HCT116 (cell line): ENCODE measurements around the gene DNAJC6. TPM values are rescaled to one million over a fixed set of nuclear protein-coding genes. Genes with fewer than 3 reads are reported as not detected.

ENCODE experiments used
- ATAC-seq: fragments of 200-7000 bp; cut with Tn5 transposase; 2 replicates; pipeline ENCODE4 v1.9.1; 2020; ENCODE audit warnings: mild to moderate bottlenecking, moderate library complexity
- BruUV-seq: library from RNA; stranded (reverse); fragments of 400-500 nt; replicated peaks from 2 replicates; lab custom pipeline; 2021; lab: Mats Ljungman, UMichigan
- CTCF ChIA-PET: fragments of 300-600 bp; sonication (Branson Sonifier 250); formaldehyde crosslinking; loops from one replicate; lab custom pipeline; 2021; ENCODE audit warnings: antibody characterized with exemption; lab: Charles Lee
- POLR2A ChIA-PET: fragments of 300-600, 350-600 bp; sonication (Branson Sonifier 250); formaldehyde crosslinking; loops from one replicate; lab custom pipeline; 2021; ENCODE audit warnings: antibody characterized with exemption; lab: Charles Lee
- RAD21 ChIA-PET, 2 experiments: fragments of 300-600 bp; sonication (Branson Sonifier 250); formaldehyde crosslinking; loops; one replicate each; lab custom pipeline; 2023; ENCODE audit warnings: low total read pairs in 2 of 2; ENCODE audit not compliant: uncharacterized antibody in 2 of 2, unreplicated experiment in 2 of 2, low non-redundant PET in 1 of 2; lab: Charles Lee
- DNase-seq: peaks from one replicate; pipeline ENCODE4 v3.0.0-alpha.2; 2010; ENCODE audit warnings: low read depth, low spot score
- H2AFZ ChIP-seq: fragments of 200-600 bp; shearing (Covaris generic), sonication (generic); 2 replicates; pipeline ENCODE4 v1.6.1; 2017; ENCODE audit warnings: low read depth, mixed run types, mixed read lengths, antibody characterized with exemption, low read length; ENCODE audit not compliant: poor library complexity, severe bottlenecking
- H3K27ac ChIP-seq: 2 replicates; pipeline ENCODE4 v1.5.1; 2012; ENCODE audit warnings: low read depth, low read length
- H3K27me3 ChIP-seq: fragments of 200-600 bp; sonication (generic); 2 replicates; pipeline ENCODE4 v1.6.1; 2016; ENCODE audit warnings: mixed run types, low read length, mixed read lengths; ENCODE audit not compliant: insufficient read depth
- H3K36me3 ChIP-seq, 2 experiments: fragments of 200-500 bp in 1 of 2; fragments of 200-600 bp in 1 of 2; sonication (Bioruptor generic) in 1 of 2; sonication (generic) in 1 of 2; 2 replicates each; pipeline versions ENCODE4 v1.5.1 to v1.6.1; 2014 to 2016; ENCODE audit warnings: low read length in 2 of 2, inconsistent platforms in 1 of 2, mixed read lengths in 1 of 2, mixed run types in 1 of 2; ENCODE audit not compliant: insufficient read depth in 2 of 2, control insufficient read depth in 1 of 2
- H3K4me1 ChIP-seq, 2 experiments: fragments of 200-600 bp in 1 of 2; sonication (generic) in 1 of 2; 2 replicates each; pipeline versions ENCODE4 v1.5.1 to v1.6.1; 2012 to 2017; ENCODE audit warnings: low read length in 2 of 2, inconsistent platforms in 1 of 2, mild to moderate bottlenecking in 1 of 2, mixed read lengths in 1 of 2, mixed run types in 1 of 2, moderate library complexity in 1 of 2; ENCODE audit not compliant: insufficient read depth in 2 of 2, control insufficient read depth in 1 of 2
- H3K4me2 ChIP-seq: fragments of 200-600 bp; sonication (generic); 2 replicates; pipeline ENCODE4 v1.6.1; 2017; ENCODE audit warnings: mixed run types, low read length, mixed read lengths
- H3K4me3 ChIP-seq, 2 experiments: fragments of 200-600 bp in 1 of 2; sonication (generic) in 1 of 2; replicated peaks in 1 of 2; 2 replicates each; pipeline ENCODE4 v1.5.1; 2011 to 2016; ENCODE audit warnings: low read length in 2 of 2, control low read depth in 1 of 2, low read depth in 1 of 2, mild to moderate bottlenecking in 1 of 2, mixed read lengths in 1 of 2, mixed run types in 1 of 2
- H3K79me2 ChIP-seq: fragments of 200-600 bp; sonication (generic); 2 replicates; pipeline ENCODE4 v1.6.1; 2017; ENCODE audit warnings: mild to moderate bottlenecking, mixed run types, low read length, moderate library complexity, mixed read lengths; ENCODE audit not compliant: insufficient read depth
- H3K9ac ChIP-seq: fragments of 200-600 bp; sonication (generic); 2 replicates; pipeline ENCODE4 v1.6.1; 2016; ENCODE audit warnings: low read length, mixed read lengths
- H3K9me2 ChIP-seq: fragments of 200-600 bp; sonication (generic), shearing (Covaris generic); 2 replicates; pipeline ENCODE4 v1.6.1; 2017; ENCODE audit warnings: mixed run types, mild to moderate bottlenecking, moderate library complexity; ENCODE audit not compliant: insufficient read depth
- H3K9me3 ChIP-seq, 2 experiments: fragments of 200-500 bp in 1 of 2; fragments of 200-600 bp in 1 of 2; sonication (Bioruptor generic) in 1 of 2; sonication (generic) in 1 of 2; 2 replicates each; pipeline ENCODE4 v1.6.1; 2014 to 2017; ENCODE audit warnings: low read length in 2 of 2, mixed read lengths in 2 of 2, inconsistent platforms in 1 of 2, low read depth in 1 of 2, mild to moderate bottlenecking in 1 of 2, mixed run types in 1 of 2, moderate library complexity in 1 of 2; ENCODE audit not compliant: control insufficient read depth in 1 of 2, insufficient read depth in 1 of 2
- H4K20me1 ChIP-seq: fragments of 200-600 bp; sonication (generic), shearing (Covaris generic); 2 replicates; pipeline ENCODE4 v1.6.1; 2017; ENCODE audit warnings: mixed run types, mild to moderate bottlenecking, moderate library complexity; ENCODE audit not compliant: insufficient read depth
- ATF3 ChIP-seq: IDR thresholded peaks from 2 replicates; pipeline ENCODE4 v1.6.1; 2012
- CBX3 ChIP-seq: IDR thresholded peaks from 2 replicates; pipeline ENCODE4 v1.6.1; 2012; ENCODE audit warnings: low read depth
- EGR1 ChIP-seq: IDR thresholded peaks from 2 replicates; pipeline ENCODE4 v1.6.1; 2012; ENCODE audit warnings: low read depth
- ELF1 ChIP-seq: IDR thresholded peaks from 2 replicates; pipeline ENCODE4 v1.6.1; 2012; ENCODE audit warnings: low read depth, borderline replicate concordance
- EZH2 ChIP-seq: fragments of 200-600 bp; sonication (generic); IDR thresholded peaks from 2 replicates; pipeline ENCODE4 v1.6.1; 2017; ENCODE audit warnings: antibody characterized with exemption, mixed run types
- EZH2phosphoT487 ChIP-seq: fragments of 200-600 bp; IDR thresholded peaks from 2 replicates; pipeline ENCODE4 v1.6.1; 2018; ENCODE audit warnings: antibody characterized with exemption, borderline replicate concordance
- JUND ChIP-seq: IDR thresholded peaks from 2 replicates; pipeline ENCODE4 v1.6.1; 2012
- POLR2A ChIP-seq: IDR thresholded peaks from 2 replicates; pipeline ENCODE4 v1.7.0; 2011; ENCODE audit warnings: borderline replicate concordance; ENCODE audit not compliant: insufficient read depth, insufficient read length; ENCODE audit errors: extremely low read depth
- POLR2AphosphoS5 ChIP-seq: IDR thresholded peaks from 2 replicates; pipeline ENCODE4 v1.6.1; 2011; ENCODE audit warnings: mild to moderate bottlenecking, low read depth, low read length, moderate library complexity
- RAD21 ChIP-seq: IDR thresholded peaks from 2 replicates; pipeline ENCODE4 v1.6.1; 2012; ENCODE audit warnings: low read depth, mild to moderate bottlenecking
- SIN3A ChIP-seq: IDR thresholded peaks from 2 replicates; pipeline ENCODE4 v1.6.1; 2012; ENCODE audit warnings: low read depth
- SP1 ChIP-seq: IDR thresholded peaks from 2 replicates; pipeline ENCODE4 v1.6.1; 2012; ENCODE audit warnings: low read depth
- SRF ChIP-seq: IDR thresholded peaks from 2 replicates; pipeline ENCODE4 v1.6.1; 2012; ENCODE audit warnings: low read depth
- TCF7L2 ChIP-seq: IDR thresholded peaks from 2 replicates; pipeline ENCODE4 v1.7.0; 2011; ENCODE audit warnings: borderline replicate concordance, inconsistent platforms; ENCODE audit not compliant: insufficient read depth, insufficient read length; ENCODE audit errors: extremely low read depth
- YY1 ChIP-seq: IDR thresholded peaks from 2 replicates; pipeline ENCODE4 v1.6.1; 2011; ENCODE audit warnings: low read length, low read depth, moderate library complexity, mild to moderate bottlenecking; ENCODE audit not compliant: insufficient replicate concordance; ENCODE audit errors: extremely low read depth
- intact Hi-C: fragments of 100-400 bp; cut with micrococcal nuclease; formaldehyde crosslinking; loops from 2 replicates; pipeline ENCODE4 v1.10.0; 2022
- total RNA-seq: library from RNA; stranded (reverse); gene quantifications from one replicate; pipeline ENCODE4 v1.2.1, GENCODE V29; 2021; ENCODE audit not compliant: unreplicated experiment
- TF ChIP-seq, protein P1 (sequence below): IDR thresholded peaks from 2 replicates; pipeline ENCODE4 v1.6.1; 2011; ENCODE audit warnings: mild to moderate bottlenecking, low read length, moderate library complexity; ENCODE audit not compliant: insufficient replicate concordance; ENCODE audit errors: extremely low read depth
- TF ChIP-seq, protein P2 (sequence below): IDR thresholded peaks from 2 replicates; pipeline ENCODE4 v1.6.1; 2012; ENCODE audit warnings: low read depth
- TF ChIP-seq, protein P3 (sequence below): IDR thresholded peaks from 2 replicates; pipeline ENCODE4 v1.6.1; 2012

DNAJC6 gene
- total RNA-seq, 1 experiment from 2014 or later: 9.0 TPM

- no peak overlapping the region for H3K4me3 ChIP-seq
- H3K4me2 ChIP-seq: no peak overlapping the region
- no peaks in the 10 kb centered on the region for H3K79me2 ChIP-seq
- no TSS peak for BruUV-seq
- H2AFZ ChIP-seq: no peak overlapping the region
- DNase-seq: no peak
- intact Hi-C loops: no loop called here
- H3K27ac ChIP-seq: no peak overlapping the region
- H3K4me1 ChIP-seq: no peaks in the 10 kb centered on the region
- no peaks in the 10 kb centered on the region for H3K36me3 ChIP-seq
- CTCF ChIA-PET: no interaction called here
- ATAC-seq: no peak
- H4K20me1 ChIP-seq: no peaks in the 10 kb centered on the region
- H3K27me3 ChIP-seq: no peaks in the 10 kb centered on the region
- H3K9me3 ChIP-seq: no peaks in the 10 kb centered on the region
- no peak overlapping the region for H3K9ac ChIP-seq
- POLR2A ChIA-PET: no interaction called here
- TF ChIP-seq, protein P1, sequence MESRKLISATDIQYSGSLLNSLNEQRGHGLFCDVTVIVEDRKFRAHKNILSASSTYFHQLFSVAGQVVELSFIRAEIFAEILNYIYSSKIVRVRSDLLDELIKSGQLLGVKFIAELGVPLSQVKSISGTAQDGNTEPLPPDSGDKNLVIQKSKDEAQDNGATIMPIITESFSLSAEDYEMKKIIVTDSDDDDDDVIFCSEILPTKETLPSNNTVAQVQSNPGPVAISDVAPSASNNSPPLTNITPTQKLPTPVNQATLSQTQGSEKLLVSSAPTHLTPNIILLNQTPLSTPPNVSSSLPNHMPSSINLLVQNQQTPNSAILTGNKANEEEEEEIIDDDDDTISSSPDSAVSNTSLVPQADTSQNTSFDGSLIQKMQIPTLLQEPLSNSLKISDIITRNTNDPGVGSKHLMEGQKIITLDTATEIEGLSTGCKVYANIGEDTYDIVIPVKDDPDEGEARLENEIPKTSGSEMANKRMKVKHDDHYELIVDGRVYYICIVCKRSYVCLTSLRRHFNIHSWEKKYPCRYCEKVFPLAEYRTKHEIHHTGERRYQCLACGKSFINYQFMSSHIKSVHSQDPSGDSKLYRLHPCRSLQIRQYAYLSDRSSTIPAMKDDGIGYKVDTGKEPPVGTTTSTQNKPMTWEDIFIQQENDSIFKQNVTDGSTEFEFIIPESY: no peak
- TF ChIP-seq, protein P2, sequence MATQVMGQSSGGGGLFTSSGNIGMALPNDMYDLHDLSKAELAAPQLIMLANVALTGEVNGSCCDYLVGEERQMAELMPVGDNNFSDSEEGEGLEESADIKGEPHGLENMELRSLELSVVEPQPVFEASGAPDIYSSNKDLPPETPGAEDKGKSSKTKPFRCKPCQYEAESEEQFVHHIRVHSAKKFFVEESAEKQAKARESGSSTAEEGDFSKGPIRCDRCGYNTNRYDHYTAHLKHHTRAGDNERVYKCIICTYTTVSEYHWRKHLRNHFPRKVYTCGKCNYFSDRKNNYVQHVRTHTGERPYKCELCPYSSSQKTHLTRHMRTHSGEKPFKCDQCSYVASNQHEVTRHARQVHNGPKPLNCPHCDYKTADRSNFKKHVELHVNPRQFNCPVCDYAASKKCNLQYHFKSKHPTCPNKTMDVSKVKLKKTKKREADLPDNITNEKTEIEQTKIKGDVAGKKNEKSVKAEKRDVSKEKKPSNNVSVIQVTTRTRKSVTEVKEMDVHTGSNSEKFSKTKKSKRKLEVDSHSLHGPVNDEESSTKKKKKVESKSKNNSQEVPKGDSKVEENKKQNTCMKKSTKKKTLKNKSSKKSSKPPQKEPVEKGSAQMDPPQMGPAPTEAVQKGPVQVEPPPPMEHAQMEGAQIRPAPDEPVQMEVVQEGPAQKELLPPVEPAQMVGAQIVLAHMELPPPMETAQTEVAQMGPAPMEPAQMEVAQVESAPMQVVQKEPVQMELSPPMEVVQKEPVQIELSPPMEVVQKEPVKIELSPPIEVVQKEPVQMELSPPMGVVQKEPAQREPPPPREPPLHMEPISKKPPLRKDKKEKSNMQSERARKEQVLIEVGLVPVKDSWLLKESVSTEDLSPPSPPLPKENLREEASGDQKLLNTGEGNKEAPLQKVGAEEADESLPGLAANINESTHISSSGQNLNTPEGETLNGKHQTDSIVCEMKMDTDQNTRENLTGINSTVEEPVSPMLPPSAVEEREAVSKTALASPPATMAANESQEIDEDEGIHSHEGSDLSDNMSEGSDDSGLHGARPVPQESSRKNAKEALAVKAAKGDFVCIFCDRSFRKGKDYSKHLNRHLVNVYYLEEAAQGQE: no peak
- TF ChIP-seq SIN3A (no peak), TCF7L2 (no peak), ATF3 (no peak), YY1 (no peak), ELF1 (no peak), POLR2A (no peak), SP1 (no peak), CBX3 (no peak), EGR1 (no peak), POLR2AphosphoS5 (no peak), RAD21 (no peak), JUND (no peak), EZH2 (no peak), EZH2phosphoT487 (no peak), SRF (no peak)
- TF ChIP-seq, protein P3, sequence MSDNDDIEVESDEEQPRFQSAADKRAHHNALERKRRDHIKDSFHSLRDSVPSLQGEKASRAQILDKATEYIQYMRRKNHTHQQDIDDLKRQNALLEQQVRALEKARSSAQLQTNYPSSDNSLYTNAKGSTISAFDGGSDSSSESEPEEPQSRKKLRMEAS: no peak
- no peaks in the 10 kb centered on the region for H3K9me2 ChIP-seq
- RAD21 ChIA-PET: no interaction called here
Measured at GRCh38 chr1:65443647-65444046, 134.3 kb downstream of the DNAJC6 start.
